HG02623 (cell line): Measurements from ENCODE around the gene CXCL10.
A peak's percentile ranks its signal among the peaks of the same experiment; 100 is the strongest.
"Not testable (repeated sequence)": the region's sequence is repeated elsewhere in the genome, so short reads cannot be mapped to it uniquely, and the experiment has no call there.

Experiments used
- ATAC-seq: cut with Tn5 transposase; IDR thresholded peaks from one replicate; pipeline ENCODE4 v1.9.1; 2021; ENCODE audit warnings: moderate library complexity; ENCODE audit not compliant: unreplicated experiment

Gene CXCL10

DNA sequence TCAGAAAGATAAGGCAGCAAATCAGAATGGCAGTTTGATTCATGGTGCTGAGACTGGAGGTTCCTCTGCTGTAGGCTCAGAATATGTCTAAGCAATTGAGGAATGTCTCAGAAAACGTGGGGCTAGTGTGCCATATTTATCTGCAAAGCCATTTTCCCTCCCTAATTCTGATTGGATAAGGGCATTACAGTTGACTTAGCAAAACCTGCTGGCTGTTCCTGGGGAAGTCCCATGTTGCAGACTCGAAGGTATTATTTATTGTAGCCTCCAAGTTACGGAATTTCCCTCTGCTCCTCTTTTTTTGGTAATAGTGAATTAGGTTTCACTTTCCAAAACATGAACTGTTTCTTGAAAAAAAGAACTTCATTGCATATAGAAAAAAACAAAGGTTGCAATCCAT lies at the start of gene CXCL10:
Gene CXCL10 (minus strand): TSS at position 109 of the 400 bp plus-strand sequence. CDS start 66 bp downstream, at position 43.
- ATAC-seq = no peak

DNA sequence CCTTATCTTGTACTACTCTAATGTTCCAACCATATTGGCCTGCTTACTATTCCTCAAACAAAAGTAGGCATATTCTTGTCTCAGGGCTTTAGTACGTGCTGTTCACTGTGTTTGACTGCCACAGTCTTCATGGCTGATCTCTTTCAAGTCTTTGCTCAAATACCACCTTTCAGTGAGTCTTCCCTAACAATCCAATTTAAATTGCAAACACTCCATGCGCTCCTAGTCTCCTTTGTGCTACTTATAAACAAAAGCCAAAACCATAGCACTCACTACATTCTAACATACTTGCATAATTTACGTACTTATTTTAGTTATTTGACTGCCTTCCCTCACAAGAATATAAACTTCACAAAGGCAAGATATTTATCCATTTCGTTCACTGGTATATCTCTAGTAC lies 49.5 kb upstream of the CXCL10 start:
- no peak for ATAC-seq

DNA sequence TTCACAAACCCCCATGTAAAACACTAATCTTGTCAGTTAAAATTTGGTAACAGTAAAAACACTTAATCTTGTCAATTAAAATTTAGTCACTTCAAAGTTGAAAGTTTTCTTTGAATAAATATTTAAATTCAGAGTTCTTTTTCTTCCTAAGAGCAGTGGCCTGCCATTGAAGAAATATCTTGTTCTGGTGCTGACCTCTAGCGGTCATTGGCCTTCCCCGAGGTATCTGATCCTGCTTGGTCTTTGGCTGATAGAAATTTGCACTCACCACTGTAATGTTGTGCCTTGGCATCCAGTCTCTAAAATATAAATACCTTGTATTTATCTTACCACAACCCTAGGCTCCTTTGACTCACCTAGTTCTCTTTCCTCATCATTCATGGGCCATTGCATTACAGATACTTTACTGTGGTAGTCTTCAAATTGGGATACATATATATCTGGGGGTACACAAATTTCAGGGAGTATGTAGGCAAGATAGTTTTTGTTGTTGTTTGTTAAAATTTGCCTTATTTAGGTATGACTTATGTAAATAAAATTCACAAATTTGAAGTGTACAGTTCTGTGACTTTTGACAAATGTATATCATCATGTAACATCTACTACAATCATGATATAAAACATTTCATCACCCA lies 44.5 kb upstream of the CXCL10 start:
- peak; percentile 79 for ATAC-seq

DNA sequence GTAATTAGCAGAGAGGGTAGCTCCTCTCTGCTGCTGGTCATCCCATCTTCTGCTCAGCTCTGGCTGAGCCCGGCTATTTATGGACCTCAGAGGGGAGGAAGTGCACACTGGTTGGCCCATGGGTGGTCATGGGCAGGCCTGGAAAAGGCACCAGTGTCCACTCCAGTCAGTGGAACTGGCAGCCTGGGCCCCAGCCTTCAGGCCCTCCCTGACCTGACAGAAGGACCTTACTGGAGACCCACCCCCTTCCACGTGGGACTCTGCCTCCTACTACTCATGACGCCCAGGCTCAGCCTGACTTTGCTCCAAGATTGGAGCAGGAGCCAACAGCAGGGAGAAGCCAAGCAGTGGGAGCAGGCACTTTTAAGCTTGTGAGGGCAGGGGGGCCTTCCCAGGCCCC lies 43.2 kb upstream of the CXCL10 start:
- no peak for ATAC-seq

GRCh38 chr4:76061982-76062381 lies 38.7 kb upstream of the CXCL10 start:
- ATAC-seq = peak; percentile 62

DNA sequence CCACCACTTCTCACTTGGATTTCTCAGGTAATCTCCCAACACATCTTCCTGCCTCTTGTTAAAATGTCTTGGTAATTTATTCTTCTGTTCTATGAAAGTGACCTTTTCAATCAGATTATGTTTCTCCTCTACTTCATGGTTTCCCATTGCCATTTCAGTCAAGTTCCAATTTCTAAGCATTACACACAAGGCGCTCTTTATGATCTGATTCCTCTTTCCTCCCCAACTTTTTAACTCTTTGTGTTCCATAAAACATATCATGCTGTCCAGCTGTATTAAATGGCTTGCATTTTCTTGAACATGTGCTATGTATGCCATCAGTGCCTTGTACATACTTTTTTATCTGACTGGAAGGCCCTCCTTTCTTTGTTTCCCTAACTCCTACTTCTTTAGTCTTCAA lies 38.1 kb upstream of the CXCL10 start:
- ATAC-seq = no peak

- ATAC-seq = no peak
These were observed 37.2 kb upstream of the CXCL10 start for GRCh38 chr4:76060506-76060905.

GRCh38 chr4:76059750-76060149 lies 36.5 kb upstream of the CXCL10 start:
- no peak for ATAC-seq

DNA sequence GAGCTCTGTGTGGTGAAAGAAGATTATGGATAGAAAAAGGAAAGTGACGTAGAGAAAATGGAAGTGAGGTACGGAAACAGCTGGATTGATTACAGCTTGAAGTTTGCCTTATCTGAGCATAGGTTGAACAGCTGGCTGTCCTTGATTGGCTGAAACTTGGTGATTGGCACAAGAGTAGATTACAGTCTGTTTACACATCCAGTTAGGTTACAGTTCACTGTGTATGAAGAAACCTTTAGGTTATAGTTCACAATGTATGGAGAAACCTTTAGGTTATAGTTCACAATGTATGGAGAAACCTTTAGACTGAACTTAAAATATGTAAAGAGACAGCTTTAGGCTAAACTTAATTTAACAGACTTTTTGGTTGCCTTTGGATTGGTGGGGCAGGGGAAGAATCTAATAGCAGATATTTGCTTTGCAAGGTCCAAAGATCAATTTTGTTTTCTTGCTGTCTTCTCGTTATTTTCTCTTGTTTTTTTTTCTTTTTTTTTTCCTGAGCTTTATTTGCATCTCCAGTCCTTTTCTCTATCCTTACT lies 35.7 kb upstream of the CXCL10 start:
- ATAC-seq = no peak

DNA sequence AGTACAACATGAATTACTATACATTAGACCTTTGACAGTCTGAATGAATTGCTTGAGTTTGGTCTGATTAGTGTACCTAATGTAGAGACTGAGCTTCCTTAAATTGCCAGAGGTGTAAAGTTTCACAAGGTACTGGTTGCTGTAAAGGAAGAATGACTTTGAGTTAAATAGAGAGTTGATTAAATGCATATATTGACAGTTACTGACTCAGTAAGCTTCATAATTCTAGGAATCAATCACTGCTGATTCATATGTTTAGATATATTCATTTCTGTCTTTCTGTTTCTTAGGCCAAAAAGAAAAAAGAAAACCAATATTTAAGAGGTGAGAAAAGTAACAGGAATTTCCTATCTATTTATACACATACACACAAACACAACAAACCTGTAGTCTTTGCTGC lies 35.0 kb upstream of the CXCL10 start:
- ATAC-seq = peak; percentile 30

DNA sequence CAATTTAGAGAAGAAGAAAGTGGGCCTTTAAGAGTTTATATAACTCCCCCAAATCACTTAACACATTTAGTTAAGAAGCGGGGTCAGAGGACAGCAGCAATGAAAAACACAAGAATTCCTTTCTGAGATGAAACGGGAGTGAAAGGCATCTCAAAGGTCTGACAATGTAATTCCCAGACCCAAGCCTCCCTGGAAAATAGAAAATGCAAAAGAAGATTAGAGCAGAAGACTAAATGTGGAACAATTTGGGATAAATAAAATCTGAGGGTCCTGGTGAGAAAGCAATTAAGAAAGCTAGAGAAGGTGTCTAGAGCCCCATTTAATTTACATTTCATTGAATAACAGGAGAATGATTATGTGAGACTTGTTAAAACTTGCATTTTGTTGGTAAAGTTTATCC lies 32.1 kb upstream of the CXCL10 start:
- no peak for ATAC-seq

DNA sequence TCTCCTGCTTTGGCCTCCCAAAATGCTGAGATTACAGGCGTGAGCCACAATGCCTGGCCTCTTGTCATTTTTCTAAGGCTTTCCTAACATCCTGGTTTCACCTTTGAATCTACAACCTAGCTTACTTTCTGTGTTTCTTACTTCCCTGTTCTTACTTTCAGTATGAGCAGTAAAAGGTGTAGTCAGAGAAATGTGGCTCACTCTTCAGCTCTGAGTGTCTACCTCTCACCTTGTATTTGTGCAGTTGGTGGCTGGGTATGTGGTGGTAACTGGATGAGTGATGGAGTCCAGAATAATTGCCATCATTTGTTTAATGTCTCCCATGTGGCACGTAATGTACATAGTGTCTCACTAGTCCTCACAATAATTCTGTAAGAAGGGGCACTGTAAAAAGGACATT lies 31.7 kb upstream of the CXCL10 start:
- peak; percentile 97 for ATAC-seq

DNA sequence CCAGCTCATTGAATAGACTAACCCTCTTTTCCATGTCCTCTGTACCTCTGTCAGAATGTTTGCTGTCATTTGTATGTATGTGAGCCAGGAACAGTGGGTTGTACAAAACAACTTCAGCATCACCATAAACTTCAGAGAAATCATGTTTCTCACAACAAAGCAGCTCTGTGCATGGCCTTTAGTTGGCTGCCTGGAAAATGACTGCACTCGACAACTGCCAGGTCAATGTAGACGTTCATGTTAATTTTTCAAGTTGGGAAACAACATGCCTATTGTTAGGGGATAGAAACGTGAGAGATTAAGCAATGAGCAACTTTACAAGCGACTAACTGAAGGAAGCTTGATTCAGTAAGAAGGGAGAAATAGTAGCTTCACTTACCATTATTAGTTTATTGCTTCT lies 30.4 kb upstream of the CXCL10 start:
- no peak for ATAC-seq

- not testable (repeated sequence) for ATAC-seq
These were observed 27.3 kb upstream of the CXCL10 start for GRCh38 chr4:76050560-76051050.

- not testable (repeated sequence) for ATAC-seq
These were observed 26.6 kb upstream of the CXCL10 start for GRCh38 chr4:76049860-76050416.

- not testable (repeated sequence) for ATAC-seq
These were observed 21.4 kb upstream of the CXCL10 start for GRCh38 chr4:76044686-76045085.

GRCh38 chr4:76043306-76043705 lies 20.0 kb upstream of the CXCL10 start:
- ATAC-seq = not testable (repeated sequence)

DNA sequence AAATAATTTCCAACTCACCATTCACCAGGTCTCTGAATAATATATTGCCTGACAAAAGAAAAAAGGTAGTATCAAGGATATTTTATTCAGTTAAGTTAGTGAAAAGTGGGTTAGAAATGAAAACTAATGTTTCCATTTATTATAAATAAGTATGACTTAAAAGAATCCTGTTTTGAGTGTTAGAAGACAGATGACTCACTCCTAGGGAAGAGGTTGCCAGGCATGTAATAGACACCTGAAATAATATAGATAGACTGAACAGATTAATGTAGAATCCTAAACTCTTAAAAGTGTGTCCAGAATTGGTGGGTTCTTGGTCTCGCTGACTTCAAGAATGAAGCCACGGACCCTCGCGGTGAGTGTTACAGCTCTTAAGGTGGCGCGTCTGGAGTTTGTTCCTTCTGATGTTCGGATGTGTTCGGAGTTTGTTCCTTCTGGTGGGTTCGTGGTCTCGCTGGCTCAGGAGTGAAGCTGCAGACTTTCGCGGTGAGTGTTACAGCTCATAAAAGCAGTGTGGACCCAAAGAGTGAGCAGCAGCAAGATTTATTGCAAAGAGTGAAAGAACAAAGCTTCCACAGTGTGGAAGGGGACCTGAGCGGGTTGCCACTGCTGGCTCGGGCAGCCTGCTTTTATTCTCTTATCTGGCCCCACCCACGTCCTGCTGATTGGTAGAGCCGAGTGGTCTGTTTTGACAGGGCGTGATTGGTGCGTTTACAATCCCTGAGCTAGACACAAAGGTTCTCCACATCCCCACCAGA lies 19.1 kb upstream of the CXCL10 start:
- not testable (repeated sequence) for ATAC-seq

- no peak for ATAC-seq
These were observed 13.6 kb upstream of the CXCL10 start for GRCh38 chr4:76036855-76037254.

DNA sequence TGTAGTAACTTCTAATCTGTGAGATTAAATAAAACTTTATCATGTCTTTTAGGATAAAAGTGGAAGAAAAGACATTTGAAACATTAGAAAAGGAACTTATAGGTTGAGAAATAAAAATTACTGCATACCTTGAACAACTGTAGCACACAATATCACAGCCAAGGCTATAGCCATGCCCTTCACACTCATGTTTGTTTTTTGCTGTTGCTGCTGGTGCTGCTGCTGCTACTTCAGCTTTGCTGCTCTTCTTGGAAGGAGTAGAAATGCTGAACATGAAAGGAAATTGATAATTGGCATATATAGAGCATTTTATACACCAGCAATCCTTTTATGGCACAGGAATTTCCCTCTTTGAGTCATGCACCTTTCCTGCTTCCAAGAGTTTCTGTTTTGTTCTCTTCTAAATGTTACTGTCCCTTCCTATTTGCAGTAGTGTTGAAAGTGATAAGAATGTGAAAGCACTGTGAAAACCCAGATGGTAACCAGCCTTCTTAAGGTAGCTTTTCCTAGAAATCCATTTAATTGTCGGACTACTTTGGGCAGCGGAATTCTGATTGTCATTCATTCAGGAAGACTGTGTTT lies 12.6 kb upstream of the CXCL10 start, which contains the start of gene CXCL11:
Gene CXCL11 (minus strand): TSS at position 272 of the 582 bp plus-strand sequence. CDS start 83 bp downstream, at position 189.
- ATAC-seq = no peak

GRCh38 chr4:76035141-76035540 lies 11.8 kb upstream of the CXCL10 start:
- no peak for ATAC-seq
